WI38 (cell line): Measurements from ENCODE around the gene ZBED4.

Experiments
- H3K4me3 ChIP-seq: 2 replicates; pipeline ENCODE4 v1.5.1; 2011; ENCODE audit warnings: low read depth, mild to moderate bottlenecking, control low read depth, low read length
- TF ChIP-seq, protein P1 (sequence below): IDR thresholded peaks from 2 replicates; pipeline ENCODE4 v1.5.1; 2012; ENCODE audit warnings: low read depth, mild to moderate bottlenecking, control low read depth, low read length

ZBED4 gene

DNA sequence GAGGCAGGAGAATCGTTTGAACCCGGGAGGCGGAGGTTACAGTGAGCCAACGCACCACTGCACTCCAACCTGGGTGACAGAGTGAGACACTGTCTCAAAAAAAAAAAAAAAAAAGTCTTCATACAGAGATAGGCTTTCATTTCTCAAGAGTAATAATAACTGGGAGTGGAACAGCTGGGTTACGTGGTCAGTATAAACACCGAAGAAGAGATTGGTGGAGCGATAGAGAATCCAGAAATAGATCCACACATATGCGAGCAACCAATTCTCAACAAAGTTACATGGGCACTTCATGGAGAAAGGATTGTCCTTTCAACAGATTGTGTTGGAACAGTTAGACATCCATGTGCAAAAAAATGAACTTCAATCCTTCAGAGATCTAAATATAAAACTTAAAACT lies 24.6 kb downstream of the ZBED4 start:
- no peak overlapping the region for H3K4me3 ChIP-seq
- TF ChIP-seq, protein P1, sequence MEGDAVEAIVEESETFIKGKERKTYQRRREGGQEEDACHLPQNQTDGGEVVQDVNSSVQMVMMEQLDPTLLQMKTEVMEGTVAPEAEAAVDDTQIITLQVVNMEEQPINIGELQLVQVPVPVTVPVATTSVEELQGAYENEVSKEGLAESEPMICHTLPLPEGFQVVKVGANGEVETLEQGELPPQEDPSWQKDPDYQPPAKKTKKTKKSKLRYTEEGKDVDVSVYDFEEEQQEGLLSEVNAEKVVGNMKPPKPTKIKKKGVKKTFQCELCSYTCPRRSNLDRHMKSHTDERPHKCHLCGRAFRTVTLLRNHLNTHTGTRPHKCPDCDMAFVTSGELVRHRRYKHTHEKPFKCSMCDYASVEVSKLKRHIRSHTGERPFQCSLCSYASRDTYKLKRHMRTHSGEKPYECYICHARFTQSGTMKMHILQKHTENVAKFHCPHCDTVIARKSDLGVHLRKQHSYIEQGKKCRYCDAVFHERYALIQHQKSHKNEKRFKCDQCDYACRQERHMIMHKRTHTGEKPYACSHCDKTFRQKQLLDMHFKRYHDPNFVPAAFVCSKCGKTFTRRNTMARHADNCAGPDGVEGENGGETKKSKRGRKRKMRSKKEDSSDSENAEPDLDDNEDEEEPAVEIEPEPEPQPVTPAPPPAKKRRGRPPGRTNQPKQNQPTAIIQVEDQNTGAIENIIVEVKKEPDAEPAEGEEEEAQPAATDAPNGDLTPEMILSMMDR, result no peak

DNA sequence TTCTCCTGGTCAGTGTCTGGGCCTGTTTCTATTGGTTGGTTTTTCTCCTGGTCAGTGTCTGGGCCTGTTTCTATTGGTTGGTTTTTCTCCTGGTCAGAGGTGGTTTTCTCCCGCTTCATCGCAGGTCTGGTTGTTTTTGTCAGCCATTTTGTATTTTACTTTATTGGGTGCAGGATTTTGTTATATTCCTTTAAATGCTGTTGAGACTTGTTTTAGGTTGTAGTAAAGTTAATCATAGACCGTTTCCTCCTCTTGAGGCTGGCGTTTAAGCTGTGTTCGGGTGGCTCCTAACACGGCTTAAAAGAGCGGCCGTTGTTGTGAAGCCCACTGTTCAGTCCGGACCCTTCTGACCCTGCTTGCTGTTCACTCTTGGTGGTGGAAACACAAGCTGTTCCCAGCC lies 26.2 kb downstream of the ZBED4 start:
- H3K4me3 ChIP-seq, result no peak overlapping the region

DNA sequence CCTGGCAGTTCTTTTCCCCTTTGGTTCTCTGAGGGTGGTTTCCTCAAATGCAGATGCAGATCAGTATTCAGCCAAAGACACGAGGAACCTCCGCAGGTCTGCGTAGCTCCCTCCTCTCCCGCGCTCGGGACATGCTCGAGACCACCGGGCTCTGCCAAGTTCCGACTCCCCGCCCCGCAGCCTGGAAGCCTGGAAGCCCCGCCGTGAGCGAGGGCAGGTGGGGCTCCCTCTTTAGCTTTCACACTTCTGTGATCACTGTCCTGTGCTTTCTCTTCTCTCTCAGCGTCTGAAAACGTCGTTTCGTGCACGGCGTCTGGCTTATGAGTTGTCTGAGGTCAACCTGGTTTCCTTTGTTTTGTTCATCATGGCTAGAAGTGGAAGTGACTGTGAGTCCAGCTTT lies 26.6 kb downstream of the ZBED4 start:
- TF ChIP-seq, protein P1, result no peak
- H3K4me3 ChIP-seq, result no peak overlapping the region

More for the DNA sequence above, 26.2 kb downstream of the ZBED4 start:
- TF ChIP-seq, protein P1, result no peak

DNA sequence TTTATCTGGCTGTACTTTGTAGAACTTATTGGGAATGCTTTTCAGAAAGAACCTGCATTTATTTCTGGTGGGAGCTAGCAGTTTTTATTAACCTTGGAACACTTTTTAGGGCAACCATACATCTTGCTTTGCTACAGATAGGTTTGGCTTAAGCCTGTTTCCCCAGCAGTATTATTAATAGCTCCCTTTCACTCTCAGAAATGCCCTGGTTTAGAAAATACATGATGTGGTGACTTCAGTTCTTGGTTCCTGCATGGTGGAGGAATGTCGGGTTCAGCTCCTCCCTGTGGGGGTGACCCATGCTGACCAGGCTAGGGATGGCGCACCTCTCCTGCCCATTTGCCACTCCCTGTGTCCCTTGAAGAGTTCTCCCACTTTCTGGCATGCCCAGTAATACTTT lies 28.2 kb downstream of the ZBED4 start:
- TF ChIP-seq, protein P1, result no peak
- no peak overlapping the region for H3K4me3 ChIP-seq

DNA sequence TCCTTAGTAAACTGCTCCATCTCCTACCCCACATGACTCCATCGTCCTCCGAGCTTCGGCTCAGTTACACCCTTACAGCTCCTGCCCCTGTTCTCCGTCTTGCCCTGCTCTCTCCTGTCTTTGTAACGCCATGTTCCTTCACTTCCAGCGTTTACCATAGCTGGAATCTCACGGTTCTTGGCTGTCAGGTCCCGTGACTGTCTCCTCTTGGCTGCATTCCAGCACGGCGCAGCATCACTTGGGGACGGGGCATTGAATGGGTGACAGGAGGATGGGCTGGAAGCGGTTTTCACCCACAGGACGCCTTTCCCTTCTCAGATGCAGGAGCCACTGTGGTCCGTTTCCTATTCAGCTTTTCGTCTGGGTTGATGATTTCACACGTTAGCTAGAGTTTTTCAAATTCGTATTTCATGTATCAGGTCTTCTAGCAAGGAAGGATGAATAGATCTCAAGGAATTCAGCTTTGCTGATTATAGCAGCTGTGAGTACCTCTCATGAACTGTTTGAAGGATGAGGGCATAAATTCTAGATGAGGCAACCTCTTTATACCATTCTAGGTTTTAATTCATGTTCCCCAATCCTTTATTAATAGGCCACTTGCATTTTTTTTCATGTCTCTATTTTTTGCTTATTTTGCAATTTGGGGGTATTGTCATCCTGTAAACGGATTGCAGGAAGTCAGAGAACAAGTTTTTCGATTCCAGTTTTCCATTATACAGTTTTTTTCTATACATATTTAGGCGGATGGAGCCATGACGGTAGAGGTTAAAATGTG lies 29.1 kb downstream of the ZBED4 start:
- no peak overlapping the region for H3K4me3 ChIP-seq
- TF ChIP-seq, protein P1, result no peak

DNA sequence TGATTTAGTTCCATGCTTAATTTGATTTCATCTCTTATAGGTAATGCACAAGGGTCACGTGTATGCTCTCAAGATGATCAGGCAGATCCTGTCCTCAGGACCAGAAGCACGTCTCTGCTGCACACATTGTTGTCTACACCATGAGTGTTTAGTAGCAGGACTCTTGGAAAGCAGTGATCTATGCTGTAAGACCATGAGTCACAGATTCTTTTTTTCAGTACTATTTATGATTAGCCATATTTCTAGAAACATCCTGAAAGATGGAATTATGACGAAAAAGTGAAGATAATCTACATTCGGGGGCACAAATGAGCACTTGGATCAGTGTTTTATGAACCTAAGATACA lies 29.6 kb downstream of the ZBED4 start:
- H3K4me3 ChIP-seq, result no peak overlapping the region
- TF ChIP-seq, protein P1, result no peak

DNA sequence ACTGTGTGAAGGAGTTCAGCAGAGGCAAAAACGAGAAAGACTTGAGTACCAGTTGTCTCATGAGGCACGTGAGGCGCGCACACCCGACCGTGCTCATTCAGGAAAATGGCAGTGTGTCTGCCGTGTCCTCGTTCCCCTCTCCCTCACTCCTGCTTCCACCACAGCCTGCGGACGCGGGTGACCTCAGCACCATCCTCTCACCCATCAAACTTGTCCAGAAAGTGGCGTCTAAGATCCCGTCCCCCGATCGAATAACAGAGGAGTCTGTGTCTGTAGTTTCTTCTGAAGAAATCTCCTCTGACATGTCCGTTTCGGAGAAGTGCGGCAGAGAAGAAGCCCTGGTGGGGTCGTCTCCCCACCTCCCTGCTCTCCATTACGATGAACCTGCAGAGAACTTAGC lies 30.4 kb downstream of the ZBED4 start:
- H3K4me3 ChIP-seq, result no peak overlapping the region
- TF ChIP-seq, protein P1, result no peak
